Ectodermal cell (in vitro differentiated cells): ENCODE data around the gene PXMP4. TPM values are rescaled to one million over a fixed set of nuclear protein-coding genes. Genes with fewer than 3 reads are reported as not detected.
"Not testable (repeated sequence)": the region's sequence is repeated elsewhere in the genome, so short reads cannot be mapped to it uniquely, and the experiment has no call there.

Experiments
- H3K27ac ChIP-seq: 2 replicates; pipeline ENCODE4 v1.7.0; 2013; ENCODE audit warnings: mild to moderate bottlenecking, low read depth, low read length; ENCODE audit not compliant: insufficient read depth, poor library complexity, severe bottlenecking
- H3K27me3 ChIP-seq: 2 replicates; pipeline ENCODE4 v1.7.0; 2013; ENCODE audit warnings: mild to moderate bottlenecking, low read length; ENCODE audit not compliant: insufficient read depth, control insufficient read depth, poor library complexity, severe bottlenecking
- H3K36me3 ChIP-seq: one replicate; pipeline ENCODE4 v1.7.0; 2013; ENCODE audit warnings: low read length; ENCODE audit not compliant: control insufficient read depth, insufficient read depth
- H3K4me1 ChIP-seq: one replicate; pipeline ENCODE4 v1.7.0; 2013; ENCODE audit warnings: low read length; ENCODE audit not compliant: control insufficient read depth, insufficient read depth
- H3K4me3 ChIP-seq: 2 replicates; pipeline ENCODE4 v1.7.0; 2013; ENCODE audit warnings: low read depth, low read length, control low read depth; ENCODE audit not compliant: insufficient read depth
- H3K9me3 ChIP-seq: 2 replicates; pipeline ENCODE4 v1.7.0; 2013; ENCODE audit warnings: mild to moderate bottlenecking, low read length, moderate library complexity; ENCODE audit not compliant: control insufficient read depth
- WGBS, 2 experiments: methylation state at CpG; one replicate each; pipeline ENCODE4 v1.1.7; 2013; ENCODE audit warnings: missing lambda C conversion rate in 2 of 2; 5-methylcytosine and 5-hydroxymethylcytosine counted together
- polyA plus RNA-seq, 4 experiments: library from polyadenylated mRNA; stranded (reverse); fragments of 50-300 nt; gene quantifications; one replicate each; pipeline ENCODE4 v1.2.3, GENCODE V29; 2013

The PXMP4 gene, protein sequence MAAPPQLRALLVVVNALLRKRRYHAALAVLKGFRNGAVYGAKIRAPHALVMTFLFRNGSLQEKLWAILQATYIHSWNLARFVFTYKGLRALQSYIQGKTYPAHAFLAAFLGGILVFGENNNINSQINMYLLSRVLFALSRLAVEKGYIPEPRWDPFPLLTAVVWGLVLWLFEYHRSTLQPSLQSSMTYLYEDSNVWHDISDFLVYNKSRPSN
- 4.5 TPM for polyA plus RNA-seq (2013, experiment 1 of 4)
- 5.2 TPM for polyA plus RNA-seq (2013, experiment 2 of 4)
- 4.4 TPM for polyA plus RNA-seq (2013, experiment 3 of 4)
- polyA plus RNA-seq (2013, experiment 4 of 4): 2.9 TPM

DNA sequence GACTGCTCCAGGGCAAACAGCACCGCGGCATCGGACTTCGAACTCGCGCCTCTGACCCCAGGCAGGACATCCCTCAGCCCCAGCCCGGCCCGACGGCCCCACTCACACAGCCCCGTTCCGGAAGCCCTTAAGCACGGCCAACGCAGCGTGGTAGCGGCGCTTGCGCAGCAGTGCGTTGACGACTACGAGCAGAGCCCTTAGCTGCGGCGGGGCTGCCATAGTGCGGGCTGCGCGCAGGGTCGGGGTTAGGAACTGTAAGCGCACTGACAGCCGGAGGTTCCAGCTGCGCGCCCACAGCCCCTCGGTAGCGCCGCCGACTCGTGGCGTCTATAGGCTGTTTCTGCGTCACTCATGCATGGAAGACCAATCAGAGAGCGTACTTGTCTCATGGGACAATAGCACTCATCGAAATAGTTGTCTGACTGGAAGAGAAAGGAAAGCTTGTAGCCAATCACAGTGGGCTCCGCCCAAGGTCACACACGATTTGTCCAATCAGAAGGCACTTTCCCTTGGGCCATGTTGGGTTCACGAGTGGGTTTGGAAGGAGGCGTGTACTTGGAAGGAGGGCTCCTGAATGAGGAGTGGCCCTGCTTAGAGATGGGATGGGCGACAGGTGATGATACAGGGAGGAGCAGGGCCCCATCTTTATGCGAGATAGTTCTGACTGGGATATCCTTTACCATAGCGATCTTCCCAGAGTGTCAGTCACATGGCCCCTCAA lies at the start of gene PXMP4:
Gene PXMP4 (minus strand): TSS at position 322 of the 721 bp plus-strand sequence. CDS start 103 bp downstream, at position 219.
- no peaks in the 10 kb centered on the region for H3K4me1 ChIP-seq
- H3K27me3 ChIP-seq: no peaks in the 10 kb centered on the region
- no peak within 1 kb of the TSS for H3K27ac ChIP-seq
- H3K9me3 ChIP-seq: no peaks in the 10 kb centered on the region
- H3K36me3 ChIP-seq: no peaks in the 10 kb centered on the region
- 56 to 62% methylated on average over 46 of the region's 46 CpGs for WGBS, 2 experiments
- H3K4me3 ChIP-seq: peak within 1 kb of the TSS; percentile 47

DNA sequence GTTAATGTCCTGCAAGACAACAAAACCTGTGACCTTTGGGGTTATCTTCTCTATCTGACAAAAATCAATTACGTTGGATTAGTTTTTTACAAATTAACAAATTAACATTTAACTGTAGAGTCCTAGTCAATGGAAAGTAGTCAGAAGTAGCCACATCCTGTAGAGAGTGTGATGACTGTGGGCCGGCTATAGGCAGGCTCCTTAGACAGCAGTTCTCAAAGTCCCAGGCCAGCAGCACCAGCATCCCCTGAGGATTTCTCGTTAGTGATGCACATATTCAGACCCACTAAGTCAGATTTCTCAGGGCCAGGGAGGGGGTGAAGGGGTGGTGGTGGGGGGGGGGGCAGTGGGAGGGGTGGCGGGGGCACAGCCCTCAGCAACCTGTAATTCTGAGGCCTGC lies 48.9 kb upstream of the PXMP4 start:
- Histone ChIP-seq H3K4me1 (no peaks in the 10 kb centered on the region), H3K4me3 (no peak overlapping the region), H3K27me3 (no peaks in the 10 kb centered on the region), H3K27ac (no peak overlapping the region), H3K9me3 (no peaks in the 10 kb centered on the region), H3K36me3 (no peaks in the 10 kb centered on the region)
- WGBS, 2 experiments: 88 to 95% methylated on average over 1 to 4 of the region's 4 CpGs

DNA sequence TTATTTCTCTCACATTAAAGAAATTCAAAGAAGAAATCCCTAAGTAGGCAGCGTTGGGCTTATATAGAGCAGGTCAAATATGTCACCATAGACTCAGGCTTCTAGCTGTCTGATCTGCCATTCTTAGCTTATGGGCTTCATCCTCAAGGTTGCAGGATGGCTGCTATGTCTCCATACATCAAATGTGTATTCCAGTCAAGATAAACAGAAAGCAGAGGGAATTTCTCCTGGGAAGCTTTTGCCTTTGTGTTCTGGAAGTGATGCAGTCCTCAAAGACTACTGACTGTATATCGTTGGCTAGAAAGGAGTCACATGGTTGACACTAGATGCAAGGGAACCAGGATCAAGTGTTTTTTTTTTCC lies 47.6 kb upstream of the PXMP4 start:
- Histone ChIP-seq H3K36me3 (no peaks in the 10 kb centered on the region), H3K27me3 (no peaks in the 10 kb centered on the region), H3K27ac (no peak overlapping the region), H3K4me3 (no peak overlapping the region), H3K4me1 (no peaks in the 10 kb centered on the region), H3K9me3 (no peaks in the 10 kb centered on the region)
- WGBS, 2 experiments: 94 to 95% methylated on average over 2 of the region's 2 CpGs

DNA sequence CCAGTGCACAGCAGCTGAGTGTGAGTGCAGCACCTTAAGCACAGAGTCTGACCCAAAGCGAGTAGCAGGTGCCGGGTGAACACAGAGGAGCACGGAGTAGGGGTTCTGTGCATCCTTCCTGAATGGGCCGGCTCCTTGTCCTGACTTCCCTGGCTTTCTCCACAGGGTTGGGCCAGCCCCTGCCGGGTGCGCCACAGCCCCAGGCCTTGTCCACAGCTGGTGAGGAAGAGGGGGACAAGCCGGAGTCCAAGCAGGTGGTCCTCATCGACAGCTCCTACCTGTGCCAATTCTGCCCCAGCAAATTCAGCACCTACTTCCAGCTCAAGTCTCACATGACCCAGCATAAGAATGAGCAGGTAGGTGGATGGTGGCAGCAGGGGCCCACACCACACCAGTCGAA lies 46.6 kb upstream of the PXMP4 start:
- no peaks in the 10 kb centered on the region for H3K4me1 ChIP-seq
- H3K4me3 ChIP-seq: no peak overlapping the region
- no peaks in the 10 kb centered on the region for H3K36me3 ChIP-seq
- no peaks in the 10 kb centered on the region for H3K9me3 ChIP-seq
- 95 to 96% methylated on average over 9 of the region's 9 CpGs for WGBS, 2 experiments
- H3K27me3 ChIP-seq: no peaks in the 10 kb centered on the region
- no peak overlapping the region for H3K27ac ChIP-seq

DNA sequence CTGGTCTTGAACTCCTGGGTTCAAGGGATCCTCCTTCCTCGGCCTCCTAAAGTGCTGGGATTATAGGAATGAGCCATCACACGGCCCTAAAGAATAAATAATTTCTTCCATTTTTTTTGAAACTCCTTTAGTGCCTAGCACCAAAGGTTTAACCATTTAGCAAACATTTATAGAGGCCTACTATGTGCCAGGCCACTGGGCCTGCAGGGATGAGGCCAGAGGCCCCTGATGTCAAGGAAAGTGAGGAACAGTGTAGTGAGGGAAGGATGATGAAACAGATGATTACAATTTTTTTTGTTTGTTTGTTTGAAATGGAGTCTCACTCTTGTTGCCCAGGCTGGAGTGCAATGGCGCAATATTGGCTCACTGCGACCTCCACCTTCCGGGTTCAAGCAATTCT lies 45.5 kb upstream of the PXMP4 start:
- Histone ChIP-seq H3K4me3 (no peak overlapping the region), H3K36me3 (no peaks in the 10 kb centered on the region), H3K4me1 (no peaks in the 10 kb centered on the region), H3K27ac (no peak overlapping the region), H3K9me3 (no peaks in the 10 kb centered on the region), H3K27me3 (no peaks in the 10 kb centered on the region)
- WGBS, 2 experiments: 90 to 91% methylated on average over 5 of the region's 5 CpGs

DNA sequence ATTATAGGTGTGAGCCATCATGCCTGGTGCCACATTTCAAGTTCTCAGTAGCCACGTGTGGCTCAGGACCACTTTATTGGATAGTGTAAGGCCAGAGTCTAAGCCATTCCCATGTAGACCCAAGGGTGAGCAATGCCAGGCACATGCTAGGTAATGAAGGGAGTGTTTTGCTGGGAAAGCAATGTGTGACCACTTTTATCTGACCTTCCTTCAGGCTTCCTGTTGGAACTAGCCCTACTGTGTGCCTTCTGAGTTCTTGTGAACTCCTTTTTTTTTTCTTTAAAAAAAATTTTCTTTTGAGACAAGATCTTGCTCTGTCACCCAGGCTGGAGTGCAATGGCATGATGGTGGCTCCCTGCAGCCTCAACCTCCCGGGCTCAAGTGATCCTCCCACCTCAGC lies 45.0 kb upstream of the PXMP4 start:
- Histone ChIP-seq H3K27ac (no peak overlapping the region), H3K36me3 (no peaks in the 10 kb centered on the region), H3K9me3 (no peaks in the 10 kb centered on the region), H3K4me1 (no peaks in the 10 kb centered on the region), H3K27me3 (no peaks in the 10 kb centered on the region), H3K4me3 (no peak overlapping the region)
- 85 to 92% methylated on average over 2 of the region's 2 CpGs for WGBS, 2 experiments

DNA sequence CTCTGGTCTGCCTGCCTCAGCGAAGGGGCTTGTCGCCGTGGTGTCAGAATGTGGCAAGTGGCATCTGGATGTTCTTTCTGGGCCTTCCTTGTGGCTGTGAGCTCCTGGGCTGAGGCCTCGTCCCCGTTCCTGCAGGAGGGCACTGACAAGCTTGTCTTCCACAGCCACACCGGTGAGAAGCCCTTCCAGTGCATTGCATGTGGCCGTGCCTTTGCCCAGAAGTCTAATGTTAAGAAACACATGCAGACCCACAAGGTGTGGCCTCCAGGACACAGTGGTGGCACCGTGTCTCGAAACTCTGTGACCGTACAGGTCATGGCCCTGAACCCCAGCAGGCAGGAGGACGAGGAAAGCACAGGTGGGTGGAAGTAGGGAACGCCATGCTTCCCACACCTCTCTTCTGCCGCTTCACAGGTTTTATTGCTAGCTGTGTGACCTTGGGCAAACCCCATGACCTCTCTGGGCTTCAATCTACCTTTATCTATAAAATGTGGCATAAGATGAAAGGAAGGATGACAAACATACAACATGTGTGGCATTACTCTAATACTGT lies 41.7 kb upstream of the PXMP4 start:
- no peaks in the 10 kb centered on the region for H3K27me3 ChIP-seq
- H3K36me3 ChIP-seq: peaks cover 4% of the 10 kb centered on the region
- no peak overlapping the region for H3K4me3 ChIP-seq
- no peaks in the 10 kb centered on the region for H3K4me1 ChIP-seq
- no peak overlapping the region for H3K27ac ChIP-seq
- 93 to 95% methylated on average over 13 of the region's 13 CpGs for whole genome bisulfite sequencing, 2 experiments
- no peaks in the 10 kb centered on the region for H3K9me3 ChIP-seq

DNA sequence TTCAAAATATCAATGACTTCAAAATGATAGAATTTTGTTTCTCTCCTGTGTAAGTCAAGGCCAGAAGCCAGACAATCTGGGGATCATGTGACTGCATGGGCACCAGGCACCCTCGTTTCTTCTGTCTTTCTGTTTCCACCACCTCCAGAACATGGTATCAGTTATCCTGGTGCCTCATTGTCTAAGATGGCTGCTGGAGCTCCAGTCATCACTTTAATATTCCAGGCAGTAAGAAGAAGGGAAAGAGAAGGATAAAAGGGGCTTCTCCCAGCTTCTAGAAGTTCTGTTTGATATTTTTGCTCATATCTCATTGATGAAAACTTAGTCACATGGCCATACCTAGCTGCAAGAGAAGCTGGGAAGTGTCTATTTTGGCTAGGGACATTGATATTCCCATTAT lies 37.3 kb upstream of the PXMP4 start:
- Histone ChIP-seq H3K4me1 (no peaks in the 10 kb centered on the region), H3K27me3 (no peaks in the 10 kb centered on the region), H3K27ac (no peak overlapping the region), H3K9me3 (no peaks in the 10 kb centered on the region), H3K4me3 (no peak overlapping the region), H3K36me3 (peaks cover 4% of the 10 kb centered on the region)
- 70 to 73% methylated on average over 1 of the region's 1 CpG for WGBS, 2 experiments

DNA sequence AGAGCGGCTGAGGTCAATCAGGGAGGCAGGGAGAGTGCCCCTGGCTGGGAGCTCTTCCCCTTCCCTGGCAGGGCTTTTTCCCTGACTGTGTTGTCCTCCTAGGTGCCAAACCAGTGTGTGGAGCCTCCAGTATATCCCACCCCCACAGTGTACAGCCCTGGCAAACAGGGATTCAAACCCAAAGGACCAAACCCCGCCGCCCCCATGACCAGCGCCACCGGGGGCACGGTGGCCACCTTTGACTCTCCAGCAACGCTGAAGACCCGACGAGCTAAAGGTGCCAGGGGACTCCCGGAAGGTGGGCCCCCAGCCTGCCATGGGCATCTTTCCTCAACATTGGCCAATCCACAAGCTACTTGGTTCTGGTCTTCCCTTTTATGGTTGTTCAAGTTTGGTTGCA lies 36.9 kb upstream of the PXMP4 start:
- no peak overlapping the region for H3K4me3 ChIP-seq
- H3K4me1 ChIP-seq: no peaks in the 10 kb centered on the region
- no peaks in the 10 kb centered on the region for H3K27me3 ChIP-seq
- H3K9me3 ChIP-seq: no peaks in the 10 kb centered on the region
- WGBS, 2 experiments: 96% methylated on average over 10 of the region's 10 CpGs
- no peak overlapping the region for H3K27ac ChIP-seq
- peaks cover 4% of the 10 kb centered on the region for H3K36me3 ChIP-seq

DNA sequence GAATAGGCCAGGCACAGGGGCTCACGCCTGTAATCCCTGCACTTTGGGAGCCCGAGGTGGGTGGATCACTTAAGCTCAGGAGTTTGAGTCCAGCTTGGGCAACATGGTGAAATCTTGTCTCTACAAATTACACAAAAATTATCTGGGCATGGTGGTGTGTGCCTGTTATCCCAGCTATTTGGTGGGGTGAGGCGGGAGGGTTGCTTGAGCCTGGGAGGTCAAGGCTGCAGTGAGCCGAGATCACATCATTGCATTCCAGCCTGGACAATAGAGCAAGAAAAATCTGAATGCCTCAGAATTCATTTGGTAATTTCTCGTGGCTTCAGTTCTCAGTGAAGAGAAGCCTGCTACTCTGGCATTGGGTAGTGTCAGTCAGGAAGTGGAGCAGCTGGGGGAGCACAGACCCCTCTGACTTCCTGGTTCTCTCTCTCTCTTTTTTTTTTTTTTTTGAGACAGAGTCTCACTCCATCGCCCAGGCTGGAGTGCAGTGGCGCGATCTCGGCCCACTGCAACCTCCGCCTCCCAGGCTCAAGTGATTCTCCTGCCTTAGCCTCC lies 35.9 kb upstream of the PXMP4 start:
- WGBS, 2 experiments: 85 to 87% methylated on average over 10 of the region's 10 CpGs
- H3K9me3 ChIP-seq, H3K4me1 ChIP-seq, H3K4me3 ChIP-seq, H3K36me3 ChIP-seq, H3K27ac ChIP-seq, H3K27me3 ChIP-seq: not testable (repeated sequence)
